K562 (cell line): ENCODE results near the gene OPRD1. TPM values are rescaled to one million over a fixed set of nuclear protein-coding genes. Genes with fewer than 3 reads are reported as not detected.
A peak's percentile ranks its signal among the peaks of the same experiment; 100 is the strongest.
"Not testable (repeated sequence)": the region's sequence is repeated elsewhere in the genome, so short reads cannot be mapped to it uniquely, and the experiment has no call there.

ENCODE experiments used
- ATAC-seq: fragments of 200-7000 bp; cut with Tn5 transposase; 3 replicates; pipeline ENCODE4 v1.9.1; 2020; ENCODE audit warnings: moderate library complexity
- BruUV-seq: library from RNA; stranded (reverse); fragments of 400-500 nt; replicated peaks from 2 replicates; lab custom pipeline; 2021; lab: Mats Ljungman, UMichigan
- CTCF ChIA-PET: fragments of 300-600 bp; formaldehyde crosslinking; extraction: SDS; loops from one replicate; lab custom pipeline; 2021; ENCODE audit warnings: low intra/inter-chr PET ratio; lab: Yijun Ruan, JAX
- POLR2A ChIA-PET: fragments of 300-600, 350-650 bp; sonication (Branson Sonifier 250); formaldehyde crosslinking; extraction: SDS; loops from one replicate; lab custom pipeline; 2021; ENCODE audit warnings: antibody characterized with exemption, inconsistent platforms; lab: Yijun Ruan, JAX
- DNase-seq, 4 experiments: peaks; one replicate each; pipeline versions ENCODE4 v3.0.0 to v3.0.0-alpha.2; 2011 to 2018; ENCODE audit warnings: low spot score in 3 of 4, mixed read lengths in 3 of 4; ENCODE audit errors: extremely low read depth in 1 of 4
- FAIRE-seq: peaks from 2 replicates; lab custom pipeline; 2011; peaks lifted over from hg19 to GRCh38; lab: Jason Lieb, UNC
- H2AFZ ChIP-seq: 2 replicates; pipeline ENCODE4 v1.6.0; 2011; ENCODE audit warnings: low read depth, low read length, control low read depth, inconsistent platforms
- H3K27ac ChIP-seq: fragments of 200-600 bp; 3 replicates; pipeline ENCODE4 v1.8.0; 2011; ENCODE audit warnings: low read depth, mild to moderate bottlenecking, control low read depth, inconsistent platforms, low read length, moderate library complexity, mixed read lengths; ENCODE audit errors: extremely low read depth
- H3K27me3 ChIP-seq, 2 experiments: fragments of 300-600 bp in 1 of 2; 2 replicates in 1 of 2; 3 replicates in 1 of 2; pipeline versions ENCODE4 v1.6.0 to v1.8.0; 2011; ENCODE audit warnings: inconsistent platforms in 2 of 2, low read length in 2 of 2, mild to moderate bottlenecking in 1 of 2, mixed read lengths in 1 of 2, moderate library complexity in 1 of 2; ENCODE audit not compliant: control insufficient read depth in 2 of 2, insufficient read depth in 2 of 2
- H3K36me3 ChIP-seq: fragments of 300-600 bp; 3 replicates; pipeline ENCODE4 v1.8.0; 2011; ENCODE audit warnings: mild to moderate bottlenecking, low read length, inconsistent platforms; ENCODE audit not compliant: control insufficient read depth, insufficient read depth
- H3K4me1 ChIP-seq, 2 experiments: fragments of 200-600 bp in 1 of 2; replicated peaks in 1 of 2; 2 replicates in 1 of 2; 3 replicates in 1 of 2; pipeline versions ENCODE4 v1.5.1 to v1.8.0; 2011; ENCODE audit warnings: inconsistent platforms in 2 of 2, low read length in 2 of 2, mild to moderate bottlenecking in 1 of 2, mixed read lengths in 1 of 2, moderate library complexity in 1 of 2; ENCODE audit not compliant: control insufficient read depth in 2 of 2, insufficient read depth in 2 of 2
- H3K4me2 ChIP-seq: 2 replicates; pipeline ENCODE4 v1.6.1; 2011; ENCODE audit warnings: low read length, control low read depth, inconsistent platforms, mixed read lengths; ENCODE audit not compliant: insufficient read depth
- H3K4me3 ChIP-seq: fragments of 200-600 bp; sonication (generic), shearing (Covaris generic); 2 replicates; pipeline ENCODE4 v1.5.1; 2016; ENCODE audit warnings: control low read depth, inconsistent platforms
- H3K79me2 ChIP-seq: fragments of 200-600 bp; 3 replicates; pipeline ENCODE4 v1.8.0; 2011; ENCODE audit warnings: low read length, inconsistent platforms; ENCODE audit not compliant: control insufficient read depth, insufficient read depth
- H3K9ac ChIP-seq, 2 experiments: 2 replicates each; pipeline versions ENCODE4 v1.6.0 to v1.6.1; 2011; ENCODE audit warnings: low read depth in 2 of 2, low read length in 2 of 2, control low read depth in 1 of 2, inconsistent platforms in 1 of 2, mild to moderate bottlenecking in 1 of 2, mixed read lengths in 1 of 2; ENCODE audit not compliant: insufficient read depth in 1 of 2
- H3K9me1 ChIP-seq: one replicate; pipeline ENCODE4 v1.6.0; 2011; ENCODE audit warnings: inconsistent platforms, mild to moderate bottlenecking, low read length, moderate library complexity; ENCODE audit not compliant: control insufficient read depth, insufficient read depth
- H3K9me3 ChIP-seq: replicated peaks from 2 replicates; pipeline ENCODE4 v1.5.1; 2011; ENCODE audit warnings: low read depth, low read length, inconsistent platforms; ENCODE audit not compliant: control insufficient read depth, insufficient read depth
- H4K20me1 ChIP-seq: replicated peaks from 2 replicates; pipeline ENCODE4 v1.6.1; 2011; ENCODE audit warnings: low read length, inconsistent platforms, mixed read lengths; ENCODE audit not compliant: control insufficient read depth, insufficient read depth
- HBP1 ChIP-seq: fragments of 450-650 bp; formaldehyde crosslinking; IDR thresholded peaks from 2 replicates; pipeline ENCODE4 v1.4.0; 2022; ENCODE audit warnings: missing genetic modification characterization
- ILF3 ChIP-seq: fragments of 450-650 bp; IDR thresholded peaks from 2 replicates; pipeline ENCODE4 v1.6.1; 2018; ENCODE audit warnings: antibody characterized with exemption, mild to moderate bottlenecking, moderate library complexity, borderline replicate concordance
- POLR2A ChIP-seq: fragments of 450-650 bp; conservative IDR thresholded peaks from 2 replicates; pipeline ENCODE4 v1.6.1; 2016
- POLR2B ChIP-seq: fragments of 450-650 bp; IDR thresholded peaks from 2 replicates; pipeline ENCODE4 v1.6.1; 2018; ENCODE audit warnings: low read depth; ENCODE audit not compliant: partially characterized antibody
- RBFOX2 ChIP-seq: fragments of 200-400 bp; formaldehyde crosslinking; IDR thresholded peaks from 2 replicates; pipeline ENCODE4 v1.6.1; 2017; ENCODE audit warnings: low read depth, mild to moderate bottlenecking, low read length, moderate library complexity
- THRAP3 ChIP-seq: fragments of 450-650 bp; IDR thresholded peaks from 2 replicates; pipeline ENCODE4 v1.6.1; 2016; ENCODE audit warnings: mild to moderate bottlenecking, inconsistent platforms, borderline replicate concordance
- ZFP91 ChIP-seq: sonication (generic); formaldehyde crosslinking; IDR thresholded peaks from 2 replicates; pipeline ENCODE4 v1.8.0; 2022; ENCODE audit warnings: mild to moderate bottlenecking, missing genetic modification reagents
- WGBS: fragments of 100-300 bp; shearing (Covaris generic); methylation state at CpG from one replicate; pipeline ENCODE4 v1.1.6; 2016; ENCODE audit warnings: low coverage, mixed read lengths; ENCODE audit not compliant: insufficient coverage; ENCODE audit errors: missing lambda C conversion rate; 5-methylcytosine and 5-hydroxymethylcytosine counted together
- in situ Hi-C: fragments of 300-500 bp; cut with MboI; formaldehyde crosslinking; loops from 4 replicates; pipeline ENCODE4 v1.15.0; 2018; ENCODE audit warnings: inconsistent platforms, mixed read lengths
- intact Hi-C: fragments of 100-400 bp; cut with micrococcal nuclease; formaldehyde crosslinking; loops from 2 replicates; pipeline ENCODE4 v1.14.2; 2022
- polyA plus RNA-seq, 8 experiments: library from polyadenylated mRNA; depleted of rRNA in 4 of 8; stranded (reverse) in 5 of 8; unstranded in 3 of 8; fragments of >200 nt; fragmentation: Nextera tagmentation in 2 of 8; fragmentation: Illumina TruSeq in 1 of 8; extraction: Ambion mirVana in 2 of 8; extraction: Trizol in 1 of 8; gene quantifications; 2 replicates each; pipeline versions ENCODE4 v1.2.1 to v1.2.3, GENCODE V29; 2011 to 2014; ENCODE audit warnings: inconsistent platforms in 1 of 8, missing spikeins in 1 of 8
- total RNA-seq, 7 experiments: library from RNA; depleted of rRNA in 6 of 7; stranded (reverse); fragments of >200 nt in 6 of 7; fragmentation: Illumina TruSeq in 2 of 7; extraction: Trizol in 2 of 7; gene quantifications; 2 replicates each; pipeline versions ENCODE4 v1.2.1 to v1.2.3, GENCODE V29; 2011 to 2021; ENCODE audit warnings: low replicate concordance in 1 of 7

Gene OPRD1
- total and polyA plus RNA-seq, 9 of the 15 experiments (the other 6 are each of a cell fraction or from before 2014, with no cell fraction given) = under 0.01 to 0.03 (median under 0.01) TPM; not detected in 6

- TF ChIP-seq POLR2B = peak; percentile 66
- peak; percentile 58; the same call in 1 of the 2 replicates for TF ChIP-seq THRAP3
- TF ChIP-seq RBFOX2 = no peak
- peak; percentile 53; the same call in 1 of the 2 replicates for TF ChIP-seq HBP1
- no peak for TF ChIP-seq ZFP91 (CRISPR knock-in tag)
- TF ChIP-seq POLR2A = peak; percentile 65
- TF ChIP-seq, all 486 proteins: peak for 13
These were observed 41.3 kb upstream of the OPRD1 start (continued) for GRCh38 chr1:28770601-28771165.

DNA sequence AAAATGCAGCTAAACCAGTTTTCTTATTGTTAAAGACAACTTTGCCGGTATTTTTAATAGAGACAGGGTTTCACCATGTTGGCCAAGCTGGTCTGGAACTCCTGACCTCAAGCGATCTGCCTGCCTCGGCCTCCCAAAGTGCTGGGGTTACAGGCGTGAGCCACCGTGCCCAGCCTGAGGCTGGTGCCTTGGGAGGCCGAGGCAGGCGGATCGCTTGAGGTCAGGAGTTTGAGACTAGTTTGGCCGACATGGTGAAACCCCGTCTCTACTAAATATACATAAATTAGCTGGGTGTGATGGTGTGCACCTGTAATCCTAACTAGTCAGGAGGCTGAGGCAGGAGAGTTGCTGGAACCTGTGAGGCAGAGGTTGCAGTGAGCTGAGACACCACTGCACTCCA is 40.0 kb upstream of the OPRD1 start:
- intact Hi-C loops, H3K27ac ChIP-seq, H4K20me1 ChIP-seq, in situ Hi-C loops, CTCF ChIA-PET, H3K4me1 ChIP-seq, H3K9me1 ChIP-seq, ATAC-seq, H3K9ac ChIP-seq, H3K4me3 ChIP-seq, DNase-seq, H3K4me2 ChIP-seq, H3K27me3 ChIP-seq, BruUV-seq, H2AFZ ChIP-seq, H3K9me3 ChIP-seq, FAIRE-seq: not testable (repeated sequence)
- H3K79me2 ChIP-seq = peaks cover 21% of the 10 kb centered on the region
- 0 out of 2 replicates have a peak, but pooled peaks have one; percentile 1 for TF ChIP-seq ILF3
- H3K36me3 ChIP-seq = peaks cover 67% of the 10 kb centered on the region
- POLR2A ChIA-PET = interaction anchor here (0.6 to 1.8 kb wide), 5 partner anchors 17 to 123 kb away, joined by 3 to 7 read pairs (median 3); partner anchors contain the start of gene RNU11
- 89% methylated on average over 10 of the region's 10 CpGs for WGBS
